ENCODE data around the gene MSH2. TPM values are rescaled to one million over a fixed set of nuclear protein-coding genes. Genes with fewer than 3 reads are reported as not detected.
A peak's percentile ranks its signal among the peaks of the same experiment; 100 is the strongest.
"Not testable (repeated sequence)": the region's sequence is repeated elsewhere in the genome, so short reads cannot be mapped to it uniquely, and the experiment has no call there.

Gene MSH2
- total RNA-seq, 1 donor from 2014 or later, result 38.1 TPM

GRCh38 chr2:47388888-47389287, 14.1 kb upstream of the MSH2 start:
- H3K4me3 ChIP-seq (ENCODE audit: low read depth, low read length), result no peak overlapping the region
- no peak for TF ChIP-seq CTCF (conservative IDR thresholded peaks at IDR 0.05; ENCODE audit: low read depth, low read length)
- DNase-seq (ENCODE audit: low read depth), result no peak

- DNase-seq (ENCODE audit: low read depth), result no peak
- no peak for TF ChIP-seq CTCF (conservative IDR thresholded peaks at IDR 0.05; ENCODE audit: low read depth, low read length)
- no peak overlapping the region for H3K4me3 ChIP-seq (ENCODE audit: low read depth, low read length)
Measured at GRCh38 chr2:47389692-47390091, 13.3 kb upstream of the MSH2 start.

- peak overlapping the region; percentile 72 for H3K4me3 ChIP-seq (ENCODE audit: low read depth, low read length)
- DNase-seq (ENCODE audit: low read depth), result no peak
- no peak for TF ChIP-seq CTCF (conservative IDR thresholded peaks at IDR 0.05; ENCODE audit: low read depth, low read length)
Measured at GRCh38 chr2:47401789-47402554, 984 bp upstream of the MSH2 start.

- H3K4me3 ChIP-seq (ENCODE audit: low read depth, low read length), result peak overlapping the region; percentile 72
- no peak for DNase-seq (ENCODE audit: low read depth)
- no peak for TF ChIP-seq CTCF (conservative IDR thresholded peaks at IDR 0.05; ENCODE audit: low read depth, low read length)
Measured at GRCh38 chr2:47402555-47402804, 476 bp upstream of the MSH2 start.

- no peak for TF ChIP-seq CTCF (conservative IDR thresholded peaks at IDR 0.05; ENCODE audit: low read depth, low read length)
Measured at GRCh38 chr2:47403609-47404193, 745 bp downstream of the MSH2 start.

GRCh38 chr2:47404356-47404755, 1.4 kb downstream of the MSH2 start:
- DNase-seq (ENCODE audit: low read depth), result no peak
- peak overlapping the region; percentile 72 for H3K4me3 ChIP-seq (ENCODE audit: low read depth, low read length)
- no peak for TF ChIP-seq CTCF (conservative IDR thresholded peaks at IDR 0.05; ENCODE audit: low read depth, low read length)

More at GRCh38 chr2:47403609-47404193, 745 bp downstream of the MSH2 start:
- peak overlapping the region; percentile 72 for H3K4me3 ChIP-seq (ENCODE audit: low read depth, low read length)
- DNase-seq (ENCODE audit: low read depth), result no peak

- no peak for TF ChIP-seq CTCF (conservative IDR thresholded peaks at IDR 0.05; ENCODE audit: low read depth, low read length)
- DNase-seq (ENCODE audit: low read depth), result no peak
- no peak overlapping the region for H3K4me3 ChIP-seq (ENCODE audit: low read depth, low read length)
Measured at GRCh38 chr2:47405757-47406156, 2.8 kb downstream of the MSH2 start.

- not testable (repeated sequence) for H3K4me3 ChIP-seq (ENCODE audit: low read depth, low read length); DNase-seq (ENCODE audit: low read depth)
Measured at GRCh38 chr2:47406649-47407330, 3.8 kb downstream of the MSH2 start.

- DNase-seq (ENCODE audit: low read depth); H3K4me3 ChIP-seq (ENCODE audit: low read depth, low read length): not testable (repeated sequence)
Measured at GRCh38 chr2:47407976-47408375, 5.0 kb downstream of the MSH2 start.
